Measurements from ENCODE around the gene ACSS1. TPM values are rescaled to one million over a fixed set of nuclear protein-coding genes. Genes with fewer than 3 reads are reported as not detected.

ACSS1 gene
- 15.2 to 21.8 TPM (median 18.5 TPM) in 5 replicates for total RNA-seq (2022; extraction: Qiagen RNA extraction)

DNA sequence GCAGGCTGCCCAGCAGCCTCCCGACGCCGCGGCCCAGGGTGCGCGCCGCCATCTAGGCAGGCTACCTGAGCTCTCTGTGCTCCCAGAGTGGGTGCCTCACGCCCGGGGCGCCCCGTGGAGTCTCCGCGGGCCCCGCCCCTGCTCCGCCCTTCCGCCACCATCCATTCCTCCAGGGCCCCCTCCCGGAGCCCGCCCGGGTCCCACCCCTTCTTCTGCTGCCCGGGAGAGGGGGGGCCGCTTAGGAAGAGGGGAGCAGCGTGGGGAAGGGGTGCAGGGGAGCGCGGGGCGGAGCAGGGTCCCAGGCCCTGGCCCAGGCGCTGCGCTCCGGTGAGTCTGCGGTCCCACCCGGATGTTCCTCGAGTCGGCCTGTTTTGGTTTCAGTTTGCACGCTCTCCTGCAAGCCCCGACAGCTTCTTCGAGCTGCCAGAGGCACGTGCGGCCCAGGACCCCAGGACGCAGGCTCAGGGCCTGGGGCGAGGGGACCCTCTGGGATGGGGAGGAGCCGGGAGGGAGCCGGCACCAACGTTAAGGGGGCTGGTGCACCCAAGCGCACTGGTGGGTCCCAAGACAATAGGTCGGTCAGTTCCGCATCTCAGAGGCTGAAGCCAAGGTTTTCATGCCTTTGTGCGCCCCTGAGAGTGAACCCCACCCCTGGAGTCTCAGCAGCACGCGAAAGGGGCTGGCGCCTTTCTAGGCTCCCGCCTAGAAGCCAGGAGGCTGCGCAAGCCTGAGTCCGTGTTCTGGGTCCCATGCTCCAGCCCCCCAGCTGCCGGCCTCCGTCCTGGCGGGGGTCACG, at the start of gene ACSS1:
TSS of gene ACSS1 (minus strand) at position 89 of the 796 bp plus-strand sequence. CDS start at position 52, 37 bp downstream.

DNA sequence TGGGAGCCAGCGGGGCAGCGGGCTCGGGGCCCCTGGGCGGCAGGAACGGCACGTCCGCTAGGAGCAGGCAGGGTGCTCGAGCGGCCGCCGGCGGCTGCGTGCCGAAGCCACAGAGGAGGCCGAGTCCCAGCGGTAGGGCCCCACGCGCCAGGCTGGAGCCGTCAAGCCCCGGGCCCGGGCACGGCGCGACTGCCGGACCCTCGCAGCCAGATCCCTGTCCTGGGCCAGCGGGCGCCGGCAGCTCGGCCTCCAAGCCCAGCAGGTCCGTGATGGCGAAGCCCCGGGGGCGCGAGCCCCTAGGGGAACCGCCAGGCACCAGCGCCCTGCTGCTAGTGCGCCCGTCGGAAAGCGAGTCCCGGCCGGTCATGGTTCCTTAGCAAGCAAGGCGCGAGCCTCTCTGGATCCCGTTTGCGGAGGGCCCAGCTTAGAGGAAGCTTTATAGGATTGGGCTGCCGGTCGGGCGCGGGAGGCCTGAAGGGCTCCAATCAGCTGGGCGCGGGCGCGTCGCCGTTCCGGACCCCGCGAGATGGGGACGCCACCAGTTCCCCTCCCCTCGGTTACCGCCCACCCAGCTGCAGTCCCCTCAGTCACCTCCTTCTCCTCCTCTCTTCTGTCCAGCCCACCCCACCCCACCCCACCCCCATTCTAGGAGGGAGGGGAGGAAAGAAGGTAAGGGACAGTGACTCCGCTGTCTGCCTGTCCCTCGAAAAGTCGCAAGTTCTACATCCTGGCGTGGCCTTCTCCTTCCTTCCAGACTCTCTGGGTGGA, 24.0 kb upstream of the ACSS1 start, which contains the start of gene VSX1:
TSS of gene VSX1 (minus strand) at position 412 of the 768 bp plus-strand sequence. CDS start at position 367, 45 bp downstream.

DNA sequence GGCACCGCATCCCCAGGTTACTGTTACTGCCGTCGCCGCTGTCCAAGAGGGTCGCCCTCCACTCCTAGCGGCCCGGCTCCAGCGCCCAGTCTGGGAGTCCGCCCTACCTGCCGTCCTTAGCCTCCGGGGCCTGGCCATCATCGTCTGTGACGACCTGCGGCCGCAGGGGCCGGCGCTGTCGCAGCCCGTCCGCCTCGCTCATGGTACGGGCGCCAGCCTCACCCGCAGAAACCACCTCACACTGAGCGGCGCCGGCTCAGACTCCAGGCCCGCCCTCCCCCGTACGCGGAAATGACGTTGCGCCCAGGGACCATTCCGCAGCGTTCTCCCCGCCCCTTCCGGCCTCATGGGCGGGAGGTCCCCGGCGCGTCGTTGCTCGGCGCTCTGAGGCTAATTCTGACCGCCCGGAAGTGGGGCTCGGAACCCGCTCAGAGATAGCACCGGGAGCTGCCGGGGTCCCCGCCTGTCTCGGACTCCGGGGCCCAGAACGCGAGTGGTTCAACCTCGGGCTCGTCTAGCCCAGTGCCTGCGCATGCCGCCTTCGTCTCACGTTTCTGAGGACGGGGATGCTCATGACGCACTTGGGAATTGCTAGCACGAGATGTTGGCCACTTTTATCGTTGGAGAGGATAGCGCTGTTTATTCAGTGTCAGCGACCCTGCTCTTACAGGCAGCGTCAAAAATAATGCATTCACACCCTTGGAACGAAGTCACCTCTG, 65.3 kb downstream of the ACSS1 start, which contains the start of gene APMAP:
TSS of gene APMAP (minus strand) at position 265 of the 719 bp plus-strand sequence. CDS start at position 202, 63 bp downstream.

Other genes starting within 250 kb of the ACSS1 start
- 0.12 to 0.14 TPM in 2 of 5 replicates, not detected in the others for gene CST7, start 108.9 kb downstream of the ACSS1 start, total RNA-seq (2022; extraction: Qiagen RNA extraction)
- 182 to 192 TPM (median 183 TPM) in 5 replicates for gene APMAP, start 65.4 kb downstream of the ACSS1 start, total RNA-seq (2022; extraction: Qiagen RNA extraction)
- gene VSX1, start 24.0 kb upstream of the ACSS1 start, total RNA-seq (2022; extraction: Qiagen RNA extraction) = 0.66 to 1.2 TPM (median 0.93 TPM) in 5 replicates
- gene ENTPD6, start 137.6 kb upstream of the ACSS1 start, total RNA-seq (2022; extraction: Qiagen RNA extraction) = 168 to 216 TPM (median 190 TPM) in 5 replicates
- gene PYGB, start 189.9 kb upstream of the ACSS1 start, total RNA-seq (2022; extraction: Qiagen RNA extraction) = 349 to 448 TPM (median 416 TPM) in 5 replicates

All from A549 treated with AZD2906 at 1 μM for 4 hours (cell line).